Transverse colon (tissue), 3 donors: ENCODE measurements around the gene OTUB2.

Experiments used
- CTCF ChIP-seq, 5 experiments: fragments of 200-600 bp in 3 of 5; fragments of 450-650 bp in 2 of 5; sonication (generic) in 3 of 5; IDR thresholded peaks; 1 replicate in 2 of 5; 2 replicates in 3 of 5; pipeline ENCODE4 v1.5.1; 2016 to 2017; ENCODE audit warnings: antibody characterized with exemption in 5 of 5, inconsistent platforms in 3 of 5, mild to moderate bottlenecking in 2 of 5, moderate library complexity in 1 of 5
- EP300 ChIP-seq: sonication (generic); formaldehyde crosslinking; IDR thresholded peaks from one replicate; pipeline ENCODE4 v1.6.1; 2017; ENCODE audit warnings: antibody characterized with exemption, low read depth

- TF ChIP-seq CTCF (IDR thresholded peaks at IDR 0.05) (no peak), EP300 (no peak)
Measured at GRCh38 chr14:93981316-93982229, 44.6 kb upstream of the OTUB2 start.
